HepG2 (cell line): ENCODE data around the gene CLASP1. TPM values are rescaled to one million over a fixed set of nuclear protein-coding genes. Genes with fewer than 3 reads are reported as not detected.

Experiments
- ATF2 ChIP-seq: sonication (generic); formaldehyde crosslinking; IDR thresholded peaks from 2 replicates; pipeline ENCODE4 v1.4.0; 2020; ENCODE audit warnings: missing genetic modification reagents
- E2F1 ChIP-seq: sonication (generic); formaldehyde crosslinking; IDR thresholded peaks from 2 replicates; pipeline ENCODE4 v1.5.0; 2020; ENCODE audit warnings: missing genetic modification reagents
- MED13 ChIP-seq: sonication (generic); formaldehyde crosslinking; IDR thresholded peaks from 2 replicates; pipeline ENCODE4 v1.5.0; 2020; ENCODE audit warnings: missing genetic modification reagents
- PCBP1 ChIP-seq: fragments of 200-400 bp; formaldehyde crosslinking; IDR thresholded peaks from 2 replicates; pipeline ENCODE4 v1.6.1; 2017; ENCODE audit warnings: mild to moderate bottlenecking, low read depth, low read length, borderline replicate concordance
- POLR2G ChIP-seq: fragments of 200-400 bp; formaldehyde crosslinking; IDR thresholded peaks from 2 replicates; pipeline ENCODE4 v1.6.1; 2018; ENCODE audit warnings: mild to moderate bottlenecking, low read depth, low read length, moderate library complexity
- PRDM10 ChIP-seq: sonication (generic); formaldehyde crosslinking; IDR thresholded peaks from 2 replicates; pipeline ENCODE4 v1.4.0; 2020; ENCODE audit warnings: low read depth, missing genetic modification reagents
- REPIN1 ChIP-seq: sonication (generic); formaldehyde crosslinking; IDR thresholded peaks from 2 replicates; pipeline ENCODE4 v1.8.0; 2022; ENCODE audit warnings: missing genetic modification reagents, low read depth, mild to moderate bottlenecking, borderline replicate concordance
- SIX4 ChIP-seq: sonication (generic); formaldehyde crosslinking; IDR thresholded peaks from 2 replicates; pipeline ENCODE4 v1.4.0; 2020; ENCODE audit warnings: missing genetic modification reagents
- SP140L ChIP-seq: sonication (generic); formaldehyde crosslinking; IDR thresholded peaks from 2 replicates; pipeline ENCODE4 v1.4.0; 2020; ENCODE audit warnings: missing genetic modification reagents, borderline replicate concordance
- TAF1 ChIP-seq: sonication (generic); formaldehyde crosslinking; IDR thresholded peaks from 2 replicates; pipeline ENCODE4 v1.4.0; 2020; ENCODE audit warnings: missing genetic modification reagents
- ZNF281 ChIP-seq: sonication (generic); formaldehyde crosslinking; IDR thresholded peaks from 2 replicates; pipeline ENCODE4 v1.4.0; 2020; ENCODE audit warnings: missing genetic modification reagents, borderline replicate concordance
- ZNF567 ChIP-seq: sonication (generic); formaldehyde crosslinking; IDR thresholded peaks from 2 replicates; pipeline ENCODE4 v1.8.1; 2023; ENCODE audit warnings: mild to moderate bottlenecking, missing genetic modification reagents, borderline replicate concordance
- ZNF660 ChIP-seq: sonication (generic); formaldehyde crosslinking; IDR thresholded peaks from 2 replicates; pipeline ENCODE4 v1.5.1; 2020; ENCODE audit warnings: mild to moderate bottlenecking, low read depth, missing genetic modification reagents, borderline replicate concordance
- ZNF776 ChIP-seq: sonication (generic); formaldehyde crosslinking; IDR thresholded peaks from 2 replicates; pipeline ENCODE4 v1.4.0; 2020; ENCODE audit warnings: mild to moderate bottlenecking, missing genetic modification reagents
- ZXDC ChIP-seq: sonication (generic); formaldehyde crosslinking; IDR thresholded peaks from 2 replicates; pipeline ENCODE4 v1.5.0; 2020; ENCODE audit warnings: mild to moderate bottlenecking, missing genetic modification reagents
- polyA plus RNA-seq, 8 experiments: library from polyadenylated mRNA; depleted of rRNA in 3 of 8; stranded (reverse) in 7 of 8; unstranded in 1 of 8; fragments of >200 nt; fragmentation: Illumina TruSeq in 4 of 8; extraction: Trizol in 4 of 8; gene quantifications; 2 replicates each; pipeline versions ENCODE4 v1.2.1 to v1.2.3, GENCODE V29; 2011 to 2016; ENCODE audit warnings: low read depth in 4 of 8, missing spikeins in 1 of 8, mixed read lengths in 1 of 8; ENCODE audit not compliant: insufficient read depth in 1 of 8
- total RNA-seq, 5 experiments: library from RNA; depleted of rRNA; stranded (reverse); fragments of >200 nt; fragmentation: Illumina TruSeq; extraction: Trizol; gene quantifications; 2 replicates each; pipeline ENCODE4 v1.2.3, GENCODE V29; 2016; ENCODE audit warnings: low read depth in 1 of 5

CLASP1 gene
- total and polyA plus RNA-seq, 2 of the 13 experiments (the other 11 are each of a cell fraction or from before 2014, with no cell fraction given) = 11.7 to 47.9 TPM

GRCh38 chr2:121648206-121649148 lies 785 bp downstream of the CLASP1 start (continued):
- TF ChIP-seq PRDM10 = peak; percentile 39; the same call in 1 of the 2 replicates
- TF ChIP-seq MED13 (CRISPR knock-in tag) = no peak
- TF ChIP-seq PCBP1 = no peak
- no peak; the same call in 1 of the 2 replicates for TF ChIP-seq REPIN1 (CRISPR knock-in tag)
- no peak for TF ChIP-seq SIX4 (CRISPR knock-in tag)
- no peak for TF ChIP-seq ZNF567 (CRISPR knock-in tag)
- no peak for TF ChIP-seq ATF2
- peak; percentile 39; the same call in 1 of the 2 replicates for TF ChIP-seq TAF1 (CRISPR knock-in tag)
- peak; percentile 68; the same call in 1 of the 2 replicates for TF ChIP-seq ZXDC (CRISPR knock-in tag)
- no peak for TF ChIP-seq SP140L (CRISPR knock-in tag)
- no peak; the same call in 1 of the 2 replicates for TF ChIP-seq E2F1 (CRISPR knock-in tag)
- TF ChIP-seq ZNF281 (CRISPR knock-in tag) = no peak
- no peak for TF ChIP-seq POLR2G
- TF ChIP-seq ZNF776 = peak; percentile 15; the same call in 1 of the 2 replicates
- no peak for TF ChIP-seq ZNF660 (CRISPR knock-in tag)
